ENCODE data around the gene PAN3. TPM values are rescaled to one million over a fixed set of nuclear protein-coding genes. Genes with fewer than 3 reads are reported as not detected.
A peak's percentile ranks its signal among the peaks of the same experiment; 100 is the strongest.

PAN3 gene
- total RNA-seq, 2 experiments from 2014 or later = 51.4 to 53.4 TPM

DNA sequence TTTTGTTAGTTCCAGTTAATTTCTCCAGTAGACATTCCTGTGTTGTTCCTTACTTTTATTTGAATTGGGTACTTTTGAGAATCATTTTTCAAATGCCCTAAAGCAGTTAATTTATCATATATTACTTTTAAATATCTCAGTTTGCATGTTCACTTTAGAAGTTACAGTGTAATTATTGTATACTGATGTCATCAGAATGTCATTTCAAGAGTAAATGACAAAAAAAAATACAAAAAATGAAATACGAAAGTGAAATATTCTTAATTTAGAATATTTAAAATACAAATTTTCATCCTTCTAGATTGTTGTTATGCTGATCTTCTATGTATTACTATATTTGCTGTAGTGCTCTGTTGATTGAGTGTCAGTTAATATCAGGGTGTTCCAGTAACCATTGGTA is 114.2 kb downstream of the PAN3 start:
- Mint-ChIP-seq H3K4me3 (no peak overlapping the region), H3K36me3 (peaks cover 52% of the 10 kb centered on the region), H3K4me1 (peaks cover 14% of the 10 kb centered on the region), H3K27me3 (no peaks in the 10 kb centered on the region), H3K27ac (no peak overlapping the region), H3K9me3 (peaks cover 6% of the 10 kb centered on the region)
- no peak for DNase-seq
- ATAC-seq (ENCODE audit: low read depth) = no peak
- POLR2A ChIA-PET = no interaction called here

- peaks cover 8% of the 10 kb centered on the region for H3K4me1 Mint-ChIP-seq
- no peak overlapping the region for H3K27ac Mint-ChIP-seq
- DNase-seq (no peak), ATAC-seq (ENCODE audit: low read depth) (no peak)
- H3K9me3 Mint-ChIP-seq = peaks cover 2% of the 10 kb centered on the region
- peaks cover 38% of the 10 kb centered on the region for H3K36me3 Mint-ChIP-seq
- H3K4me3 Mint-ChIP-seq = no peak overlapping the region
- H3K27me3 Mint-ChIP-seq = no peaks in the 10 kb centered on the region
- POLR2A ChIA-PET = no interaction called here
These were observed 119.0 kb downstream of the PAN3 start for GRCh38 chr13:28257305-28257704.

DNA sequence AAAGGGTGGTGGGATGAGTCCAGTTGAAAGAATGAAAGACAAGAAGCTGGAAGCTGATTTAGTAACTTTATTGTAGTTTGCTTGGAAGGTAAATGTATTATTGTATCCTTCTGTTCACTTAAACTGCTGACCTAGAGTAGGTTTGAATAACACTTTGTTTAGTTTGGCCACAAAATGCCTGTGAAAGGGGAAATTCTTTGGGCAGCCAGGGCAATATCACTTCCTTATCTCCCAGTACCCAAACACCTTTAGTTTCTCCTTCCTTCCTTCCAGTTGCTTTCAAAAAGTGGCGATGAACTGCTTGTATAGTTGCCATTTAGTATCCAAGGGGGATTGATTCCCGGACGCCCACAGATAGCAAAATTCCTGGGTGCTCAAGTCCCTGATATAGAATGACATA is 120.1 kb downstream of the PAN3 start:
- H3K4me3 Mint-ChIP-seq = no peak overlapping the region
- no peak overlapping the region for H3K27ac Mint-ChIP-seq
- no peaks in the 10 kb centered on the region for H3K27me3 Mint-ChIP-seq
- peaks cover 4% of the 10 kb centered on the region for H3K9me3 Mint-ChIP-seq
- DNase-seq = no peak
- POLR2A ChIA-PET = no interaction called here
- H3K4me1 Mint-ChIP-seq = peaks cover 8% of the 10 kb centered on the region
- no peak for ATAC-seq (ENCODE audit: low read depth)
- H3K36me3 Mint-ChIP-seq = peaks cover 44% of the 10 kb centered on the region

DNA sequence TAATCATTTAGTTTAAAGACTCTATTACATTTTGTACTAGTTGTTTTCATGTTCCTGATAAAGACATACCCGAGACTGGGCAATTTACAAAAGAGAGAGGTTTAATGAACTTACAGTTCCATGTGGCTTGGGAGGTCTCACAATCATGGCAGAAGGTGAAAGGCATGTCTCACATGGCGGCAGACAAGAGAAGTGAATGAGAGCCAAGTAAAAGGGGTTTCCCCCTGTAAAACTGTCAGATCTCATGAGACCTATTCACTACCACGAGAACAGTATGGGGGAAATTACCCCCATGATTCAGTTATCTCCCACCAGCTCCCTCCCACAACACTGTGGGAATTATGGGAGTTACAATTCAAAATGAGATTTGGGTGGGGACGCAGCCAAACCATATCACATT is 129.2 kb downstream of the PAN3 start:
- H3K36me3 Mint-ChIP-seq = peaks cover 49% of the 10 kb centered on the region
- H3K4me3 Mint-ChIP-seq = no peak overlapping the region
- DNase-seq = no peak
- peaks cover 10% of the 10 kb centered on the region for H3K4me1 Mint-ChIP-seq
- no peak for ATAC-seq (ENCODE audit: low read depth)
- H3K27me3 Mint-ChIP-seq = no peaks in the 10 kb centered on the region
- no peak overlapping the region for H3K27ac Mint-ChIP-seq
- POLR2A ChIA-PET = no interaction called here
- peaks cover 5% of the 10 kb centered on the region for H3K9me3 Mint-ChIP-seq

DNA sequence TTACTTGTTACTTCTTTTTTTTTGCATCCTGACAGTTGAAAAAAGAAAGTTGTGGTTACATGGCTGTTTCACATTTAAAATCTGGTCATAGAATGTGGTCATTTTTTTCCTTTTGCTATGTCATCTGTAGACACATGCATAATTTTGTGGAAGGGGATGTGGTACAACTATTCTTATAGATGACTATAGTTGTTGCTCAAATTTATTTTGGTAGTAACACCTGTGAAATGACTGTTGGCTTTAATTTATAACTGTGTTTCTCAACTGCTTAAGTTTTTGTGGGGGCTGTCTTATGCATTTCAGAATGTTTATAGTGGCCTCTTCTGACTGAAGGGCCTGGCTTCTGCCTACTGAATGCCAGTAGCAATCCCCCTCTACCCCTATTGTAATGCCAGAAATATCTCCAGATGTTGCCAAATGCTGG is 130.5 kb downstream of the PAN3 start:
- Mint-ChIP-seq H3K4me1 (peaks cover 10% of the 10 kb centered on the region), H3K4me3 (peak overlapping the region; percentile 36), H3K36me3 (peaks cover 42% of the 10 kb centered on the region), H3K27ac (peak overlapping the region; percentile 49), H3K9me3 (peaks cover 2% of the 10 kb centered on the region), H3K27me3 (no peaks in the 10 kb centered on the region)
- POLR2A ChIA-PET = no interaction called here
- DNase-seq (no peak), ATAC-seq (ENCODE audit: low read depth) (peak; percentile 95)

- no peak for DNase-seq
- Mint-ChIP-seq H3K4me1 (peaks cover 10% of the 10 kb centered on the region), H3K4me3 (no peak overlapping the region), H3K36me3 (peaks cover 35% of the 10 kb centered on the region), H3K9me3 (peaks cover 2% of the 10 kb centered on the region), H3K27me3 (no peaks in the 10 kb centered on the region), H3K27ac (no peak overlapping the region)
- POLR2A ChIA-PET = no interaction called here
- ATAC-seq (ENCODE audit: low read depth) = no peak
These were observed 132.9 kb downstream of the PAN3 start for GRCh38 chr13:28271056-28271840.

GRCh38 chr13:28273919-28274318 is 135.6 kb downstream of the PAN3 start:
- Mint-ChIP-seq H3K36me3 (peaks cover 27% of the 10 kb centered on the region), H3K4me3 (no peak overlapping the region), H3K27ac (no peak overlapping the region), H3K27me3 (no peaks in the 10 kb centered on the region), H3K9me3 (no peaks in the 10 kb centered on the region), H3K4me1 (peaks cover 3% of the 10 kb centered on the region)
- ATAC-seq (ENCODE audit: low read depth) (no peak), DNase-seq (no peak)
- POLR2A ChIA-PET = no interaction called here

- H3K4me3 Mint-ChIP-seq = no peak overlapping the region
- peaks cover 34% of the 10 kb centered on the region for H3K36me3 Mint-ChIP-seq
- DNase-seq (no peak), ATAC-seq (ENCODE audit: low read depth) (no peak)
- no peak overlapping the region for H3K27ac Mint-ChIP-seq
- POLR2A ChIA-PET = no interaction called here
- peaks cover 14% of the 10 kb centered on the region for H3K4me1 Mint-ChIP-seq
- H3K9me3 Mint-ChIP-seq = no peaks in the 10 kb centered on the region
- no peaks in the 10 kb centered on the region for H3K27me3 Mint-ChIP-seq
These were observed 144.1 kb downstream of the PAN3 start for GRCh38 chr13:28282451-28282850.

GRCh38 chr13:28283600-28283999 is 145.3 kb downstream of the PAN3 start:
- DNase-seq (no peak), ATAC-seq (ENCODE audit: low read depth) (no peak)
- Mint-ChIP-seq H3K27me3 (no peaks in the 10 kb centered on the region), H3K27ac (no peak overlapping the region), H3K4me3 (no peak overlapping the region), H3K36me3 (peaks cover 34% of the 10 kb centered on the region), H3K4me1 (peaks cover 14% of the 10 kb centered on the region), H3K9me3 (no peaks in the 10 kb centered on the region)
- POLR2A ChIA-PET = no interaction called here

DNA sequence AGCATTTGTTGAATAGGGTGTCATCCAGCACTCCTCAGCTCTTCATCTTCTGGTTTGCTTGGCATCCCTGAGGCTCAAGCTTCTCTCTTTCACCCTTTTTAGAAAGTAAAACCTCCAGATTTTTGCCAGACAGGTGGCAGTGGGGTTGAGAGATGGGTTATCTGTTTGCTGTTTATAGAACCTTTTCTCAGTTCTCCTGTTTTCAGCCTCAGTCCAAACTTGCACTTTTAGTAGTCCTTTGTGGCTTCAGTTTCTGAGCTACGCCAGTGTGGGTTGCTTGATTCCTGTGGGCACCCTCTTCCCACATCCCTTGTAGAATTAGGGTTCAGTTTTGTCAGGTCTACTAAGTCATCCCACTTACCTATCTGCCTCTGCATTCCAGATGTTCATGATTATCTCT is 147.9 kb downstream of the PAN3 start:
- Mint-ChIP-seq H3K4me3 (no peak overlapping the region), H3K4me1 (peaks cover 14% of the 10 kb centered on the region), H3K9me3 (no peaks in the 10 kb centered on the region), H3K27me3 (no peaks in the 10 kb centered on the region), H3K27ac (no peak overlapping the region), H3K36me3 (peaks cover 28% of the 10 kb centered on the region)
- DNase-seq (no peak), ATAC-seq (ENCODE audit: low read depth) (no peak)
- POLR2A ChIA-PET = no interaction called here

DNA sequence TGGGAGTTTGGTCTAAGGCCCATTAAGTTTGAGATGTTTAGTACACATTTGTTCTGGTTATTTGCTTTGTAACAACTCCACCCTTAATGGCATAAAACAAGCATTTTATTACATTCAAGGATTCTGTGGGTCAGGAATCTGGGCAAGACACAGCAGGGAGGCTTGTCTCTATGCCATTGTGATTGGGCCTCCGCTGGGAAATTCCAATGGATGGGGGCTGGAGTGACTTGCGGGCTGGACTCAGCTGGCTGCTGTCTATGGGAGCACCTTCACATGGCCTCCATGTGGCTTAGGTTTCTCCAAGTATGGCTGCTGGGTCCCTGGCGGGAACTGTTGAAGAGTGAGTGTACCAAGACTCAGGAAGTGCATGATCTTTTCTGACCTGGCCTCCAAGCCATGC is 159.0 kb downstream of the PAN3 start:
- H3K4me1 Mint-ChIP-seq = peaks cover 3% of the 10 kb centered on the region
- POLR2A ChIA-PET = no interaction called here
- ATAC-seq (ENCODE audit: low read depth) = no peak
- no peaks in the 10 kb centered on the region for H3K9me3 Mint-ChIP-seq
- H3K27me3 Mint-ChIP-seq = no peaks in the 10 kb centered on the region
- H3K36me3 Mint-ChIP-seq = peaks cover 20% of the 10 kb centered on the region
- H3K4me3 Mint-ChIP-seq = no peak overlapping the region
- no peak overlapping the region for H3K27ac Mint-ChIP-seq
- DNase-seq = no peak

DNA sequence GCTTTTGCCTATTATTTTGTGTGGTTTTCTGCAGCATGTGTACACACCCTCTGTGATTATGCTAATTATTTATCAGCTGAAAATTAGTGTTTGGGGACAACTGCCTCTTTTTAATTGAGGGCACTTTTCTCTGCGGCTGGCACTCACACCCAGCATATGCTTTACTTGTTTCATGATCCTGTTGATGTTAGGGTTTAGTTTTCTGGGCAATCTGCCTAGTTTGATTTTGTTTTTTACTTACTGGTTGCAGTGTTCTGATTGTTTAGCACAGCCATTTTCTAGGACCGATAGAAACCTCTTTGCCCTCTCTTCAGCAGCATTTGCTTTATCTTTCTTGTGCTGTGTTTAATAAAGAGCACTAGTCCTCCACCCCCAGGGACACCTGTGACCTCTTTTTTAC is 161.6 kb downstream of the PAN3 start:
- H3K4me3 Mint-ChIP-seq = no peak overlapping the region
- H3K27me3 Mint-ChIP-seq = peaks cover 4% of the 10 kb centered on the region
- POLR2A ChIA-PET = no interaction called here
- ATAC-seq (ENCODE audit: low read depth) = no peak
- H3K9me3 Mint-ChIP-seq = no peaks in the 10 kb centered on the region
- peaks cover 12% of the 10 kb centered on the region for H3K36me3 Mint-ChIP-seq
- DNase-seq = no peak
- peaks cover 3% of the 10 kb centered on the region for H3K4me1 Mint-ChIP-seq
- H3K27ac Mint-ChIP-seq = no peak overlapping the region

DNA sequence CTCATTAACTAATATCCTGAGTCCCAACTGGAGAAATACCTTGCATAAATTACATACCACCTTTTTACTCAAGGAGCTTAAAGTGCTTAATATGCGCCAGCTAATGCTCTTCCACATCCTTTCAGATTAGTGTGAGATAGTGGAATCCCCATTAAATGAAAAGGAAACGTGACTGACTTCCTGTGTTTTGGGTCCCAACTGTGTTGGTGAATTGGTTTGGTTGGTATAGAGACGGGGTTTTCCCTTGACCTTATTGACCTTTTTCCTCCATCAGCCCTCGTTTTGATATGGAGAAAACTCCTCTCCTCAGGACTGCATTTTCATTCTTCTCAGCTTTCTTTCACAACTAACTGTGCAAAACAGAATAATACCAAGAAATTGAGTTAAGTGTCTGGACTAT is 163.5 kb downstream of the PAN3 start:
- no peaks in the 10 kb centered on the region for H3K9me3 Mint-ChIP-seq
- DNase-seq = no peak
- POLR2A ChIA-PET = interaction anchor here (0.6 kb wide), 1 partner anchor 545 kb away, joined by 3 read pairs; no protein-coding TSS in a partner anchor
- peaks cover 3% of the 10 kb centered on the region for H3K4me1 Mint-ChIP-seq
- H3K4me3 Mint-ChIP-seq = no peak overlapping the region
- ATAC-seq (ENCODE audit: low read depth) = no peak
- H3K36me3 Mint-ChIP-seq = peaks cover 3% of the 10 kb centered on the region
- H3K27ac Mint-ChIP-seq = no peak overlapping the region
- H3K27me3 Mint-ChIP-seq = peaks cover 4% of the 10 kb centered on the region

DNA sequence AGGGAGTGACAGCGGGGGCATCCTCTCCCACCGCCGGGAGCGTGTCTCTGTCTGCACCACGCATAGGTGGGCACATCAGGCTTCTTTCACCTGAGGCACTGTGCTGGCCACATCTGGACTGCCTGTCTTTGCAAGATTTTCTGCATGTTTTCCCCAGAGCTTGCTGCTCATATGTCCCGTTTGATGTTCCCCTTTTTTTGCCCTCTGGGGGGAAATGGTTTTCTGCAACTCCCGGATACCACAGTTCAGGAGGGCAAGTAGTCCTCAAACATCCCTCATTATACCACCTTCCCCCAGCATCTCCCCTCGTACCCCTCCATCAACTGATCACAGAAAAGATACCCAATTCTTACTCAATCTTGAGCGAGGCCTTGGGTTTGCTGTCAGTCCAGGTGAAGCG is 168.0 kb downstream of the PAN3 start:
- Mint-ChIP-seq H3K27ac (no peak overlapping the region), H3K9me3 (no peaks in the 10 kb centered on the region), H3K4me1 (peaks cover 3% of the 10 kb centered on the region), H3K27me3 (peaks cover 4% of the 10 kb centered on the region), H3K4me3 (no peak overlapping the region), H3K36me3 (no peaks in the 10 kb centered on the region)
- DNase-seq (no peak), ATAC-seq (ENCODE audit: low read depth) (no peak)
- POLR2A ChIA-PET = no interaction called here

Measured in activated naive CD8-positive, alpha-beta T cell treated with anti-CD3 and anti-CD28 coated beads, Interleukin-2, amount 10 ng/mL, durations not matched to agents 7 days and 5 days (primary cell).